ENCODE results near the gene MAN2A1. TPM values are rescaled to one million over a fixed set of nuclear protein-coding genes. Genes with fewer than 3 reads are reported as not detected.
A peak's percentile ranks its signal among the peaks of the same experiment; 100 is the strongest.

Gene MAN2A1
- total RNA-seq, 1 donor from 2014 or later = 38.8 TPM

DNA sequence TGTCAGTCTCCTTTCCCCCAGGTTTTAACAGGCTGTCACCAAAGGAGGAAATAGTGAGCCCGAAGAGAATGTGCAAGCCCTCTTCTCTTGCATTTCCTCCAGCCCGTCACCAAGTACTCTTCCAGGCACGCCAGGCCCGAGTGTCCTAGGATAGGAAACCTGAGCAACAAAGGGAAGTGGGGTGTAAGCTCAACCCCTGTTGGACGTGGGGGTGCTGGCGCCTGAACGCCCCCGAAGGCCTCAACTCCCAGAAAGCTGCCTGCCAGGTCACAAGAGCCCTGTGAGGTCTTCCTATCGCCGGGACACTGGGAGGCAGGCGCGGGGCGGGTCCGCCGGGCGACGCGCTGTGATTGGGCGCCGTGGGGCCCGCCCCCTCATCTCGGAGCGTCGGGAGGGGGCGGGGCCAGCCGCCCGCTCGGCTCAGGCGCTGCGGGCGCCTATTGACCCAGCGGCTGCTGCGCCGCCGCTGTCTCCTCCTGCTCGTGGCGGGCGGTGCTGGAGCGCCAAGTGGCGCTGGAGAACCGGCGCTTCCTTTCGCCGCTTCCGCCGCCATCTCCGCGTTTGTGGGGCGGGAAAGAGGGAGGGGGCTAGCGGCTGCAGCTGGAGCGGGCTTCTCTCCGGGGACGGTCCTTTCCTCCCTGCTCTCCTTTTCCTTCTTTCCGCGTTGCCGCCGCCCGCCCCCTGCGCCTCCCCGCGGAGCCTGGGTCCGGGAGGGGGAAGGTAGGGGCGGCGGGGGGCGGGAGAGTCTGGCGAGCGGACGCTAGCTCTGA lies 572 bp upstream of the MAN2A1 start:
- H3K36me3 Mint-ChIP-seq (ENCODE audit: low read depth) = no peaks in the 10 kb centered on the region
- peak overlapping the region; percentile 98 for H3K4me3 Mint-ChIP-seq
- peaks cover 46% of the 10 kb centered on the region for H3K4me1 Mint-ChIP-seq (ENCODE audit: low read depth)
- intact Hi-C loops (cut with micrococcal nuclease) = loop anchor here (1.0 to 5.0 kb wide), 15 partner anchors 98 to 1543 kb away; partner anchors contain the start of genes SLC25A46 and WDR36
- peaks cover 12% of the 10 kb centered on the region for H3K9me3 Mint-ChIP-seq
- no peaks in the 10 kb centered on the region for H3K27me3 Mint-ChIP-seq (ENCODE audit: insufficient read depth)
- peak overlapping the region; percentile 94 for H3K27ac Mint-ChIP-seq
- DNase-seq (ENCODE audit: low spot score) = peak; percentile 77

- Mint-ChIP-seq H3K36me3 (ENCODE audit: low read depth) (peaks cover 2% of the 10 kb centered on the region), H3K4me1 (ENCODE audit: low read depth) (peaks cover 59% of the 10 kb centered on the region), H3K27ac (peak overlapping the region; percentile 94), H3K9me3 (peaks cover 12% of the 10 kb centered on the region), H3K4me3 (peak overlapping the region; percentile 98), H3K27me3 (ENCODE audit: insufficient read depth) (no peaks in the 10 kb centered on the region)
- peak; percentile 37 for DNase-seq (ENCODE audit: low spot score)
- intact Hi-C loops (cut with micrococcal nuclease) = no loop called here
These were observed 681 bp downstream of the MAN2A1 start for GRCh38 chr5:109690242-109690974.

DNA sequence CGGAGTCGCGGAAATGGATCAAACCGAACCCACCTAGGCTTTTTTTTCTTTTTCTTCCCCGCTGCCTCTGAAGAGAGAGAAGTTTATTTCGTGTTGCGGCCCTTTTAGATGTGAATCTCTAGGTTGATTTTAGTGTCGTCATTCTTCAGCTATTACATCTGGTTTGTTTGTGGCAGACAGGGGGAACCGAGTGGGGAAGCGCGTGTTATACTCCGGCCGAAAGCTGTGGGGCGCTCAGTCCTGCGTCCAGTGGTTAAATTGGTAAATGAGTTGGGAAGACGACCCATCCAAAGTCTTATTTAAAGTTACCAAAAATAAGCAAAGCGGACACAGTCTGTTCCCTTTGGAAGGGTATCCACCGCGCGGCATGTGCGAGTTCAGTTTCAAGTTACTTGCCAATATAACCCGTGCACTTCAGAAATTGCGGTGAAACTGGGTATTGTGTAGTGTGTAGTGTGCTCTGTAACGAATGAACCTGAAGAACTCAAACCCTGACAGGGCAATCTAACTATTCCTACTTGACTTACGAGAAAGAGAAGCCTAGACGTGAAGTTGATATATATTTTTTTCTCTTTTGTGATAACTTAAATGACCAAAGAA lies 1.3 kb downstream of the MAN2A1 start:
- Mint-ChIP-seq H3K4me3 (peak overlapping the region; percentile 98), H3K9me3 (peaks cover 12% of the 10 kb centered on the region), H3K4me1 (ENCODE audit: low read depth) (peaks cover 66% of the 10 kb centered on the region), H3K36me3 (ENCODE audit: low read depth) (peaks cover 7% of the 10 kb centered on the region), H3K27ac (peak overlapping the region; percentile 94), H3K27me3 (ENCODE audit: insufficient read depth) (no peaks in the 10 kb centered on the region)
- DNase-seq (ENCODE audit: low spot score) = peak; percentile 34
- intact Hi-C loops (cut with micrococcal nuclease) = loop anchor here (1.0 kb wide), 1 partner anchor 934 kb away; no protein-coding TSS in a partner anchor

DNA sequence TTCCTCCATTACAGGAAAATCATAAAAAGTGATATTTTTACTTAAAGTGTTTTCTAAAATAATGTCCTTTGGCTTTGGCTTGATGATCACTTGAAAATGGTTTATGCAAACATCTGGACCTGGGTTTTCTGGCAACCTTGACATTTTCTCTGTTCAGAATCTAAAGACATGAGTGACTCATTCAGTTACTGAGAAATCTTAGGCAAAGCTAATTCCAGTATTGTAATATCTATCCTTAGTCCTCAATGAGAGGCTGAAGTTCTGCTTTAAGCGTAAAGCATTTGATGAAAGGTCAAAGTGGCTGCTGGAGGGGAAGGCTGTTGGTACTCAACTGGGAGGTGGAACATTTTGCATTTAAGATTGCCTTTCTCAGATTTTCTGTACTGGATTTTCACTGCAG lies 2.3 kb downstream of the MAN2A1 start:
- H3K9me3 Mint-ChIP-seq = peaks cover 12% of the 10 kb centered on the region
- H3K27me3 Mint-ChIP-seq (ENCODE audit: insufficient read depth) = no peaks in the 10 kb centered on the region
- H3K4me3 Mint-ChIP-seq = peak overlapping the region; percentile 98
- H3K4me1 Mint-ChIP-seq (ENCODE audit: low read depth) = peaks cover 75% of the 10 kb centered on the region
- intact Hi-C loops (cut with micrococcal nuclease) = loop anchor here (1.0 to 2.0 kb wide), 2 partner anchors 723 to 933 kb away; no protein-coding TSS in a partner anchor
- H3K36me3 Mint-ChIP-seq (ENCODE audit: low read depth) = peaks cover 9% of the 10 kb centered on the region
- no peak for DNase-seq (ENCODE audit: low spot score)
- peak overlapping the region; percentile 64 for H3K27ac Mint-ChIP-seq

DNA sequence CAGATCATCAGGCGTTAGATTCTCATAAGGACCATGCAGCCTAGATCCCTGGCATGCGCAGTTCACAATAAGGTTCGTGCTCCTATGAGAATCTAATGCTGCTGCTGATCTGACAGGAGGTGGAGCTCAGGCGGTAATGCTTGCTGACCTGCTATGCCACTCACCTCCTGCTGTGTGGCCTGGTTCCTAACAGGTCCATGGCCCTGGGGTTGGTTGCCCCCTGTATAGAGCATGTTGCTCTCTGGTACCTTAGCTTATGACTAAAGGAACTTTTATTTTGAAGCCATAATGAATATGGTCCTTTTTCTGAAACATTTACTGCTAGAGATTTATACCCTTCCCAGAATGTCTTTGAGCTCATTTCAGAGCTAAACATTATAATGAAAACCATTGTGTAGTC lies 3.1 kb downstream of the MAN2A1 start:
- Mint-ChIP-seq H3K9me3 (peaks cover 12% of the 10 kb centered on the region), H3K27ac (no peak overlapping the region), H3K4me1 (ENCODE audit: low read depth) (peaks cover 80% of the 10 kb centered on the region), H3K36me3 (ENCODE audit: low read depth) (peaks cover 10% of the 10 kb centered on the region), H3K4me3 (peak overlapping the region; percentile 98), H3K27me3 (ENCODE audit: insufficient read depth) (no peaks in the 10 kb centered on the region)
- intact Hi-C loops (cut with micrococcal nuclease) = loop anchor here (2.0 kb wide), 1 partner anchor 722 kb away; no protein-coding TSS in a partner anchor
- DNase-seq (ENCODE audit: low spot score) = no peak

DNA sequence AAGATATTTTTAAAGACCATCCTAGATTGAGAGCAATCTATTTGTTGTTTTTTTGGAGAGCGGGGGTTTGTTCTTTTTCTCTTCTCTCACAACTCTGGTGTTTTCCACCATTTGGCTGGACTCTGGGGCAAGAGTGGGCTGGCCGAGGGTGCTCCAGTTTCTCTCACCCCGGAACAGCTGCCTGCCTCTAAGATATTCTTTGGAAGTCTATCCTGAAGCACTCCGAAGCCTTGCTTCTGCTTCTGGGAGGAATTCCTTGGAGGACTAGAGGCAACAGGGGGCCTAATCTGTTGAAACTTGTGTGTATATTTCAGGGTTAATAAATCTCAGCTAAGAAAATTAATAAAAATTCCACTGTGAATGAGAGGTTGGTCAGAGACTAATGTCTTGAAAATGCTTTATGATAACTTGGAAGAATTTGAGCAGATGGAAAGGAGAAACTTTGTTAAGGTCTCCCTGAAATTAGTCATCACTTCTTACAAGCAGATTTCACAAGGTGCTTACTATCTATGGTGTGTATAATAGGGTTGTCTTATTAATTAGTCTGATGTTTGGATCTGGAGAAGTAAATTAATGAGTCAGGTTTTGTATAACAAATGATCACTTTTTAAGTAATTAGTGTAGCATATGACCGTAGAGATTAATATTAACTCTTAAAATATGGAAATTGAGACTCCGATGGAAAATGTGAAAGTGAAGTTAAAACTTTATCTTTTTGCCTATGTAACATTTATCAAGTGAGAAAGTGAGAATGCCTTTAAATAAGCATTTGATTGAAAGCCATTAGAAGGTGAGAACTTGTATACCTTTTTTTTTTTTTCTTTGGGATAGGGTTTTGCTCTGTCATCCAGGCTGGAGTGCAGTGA lies 4.0 kb downstream of the MAN2A1 start:
- H3K4me1 Mint-ChIP-seq (ENCODE audit: low read depth) = peaks cover 76% of the 10 kb centered on the region
- H3K27me3 Mint-ChIP-seq (ENCODE audit: insufficient read depth) = no peaks in the 10 kb centered on the region
- intact Hi-C loops (cut with micrococcal nuclease) = loop anchor here (2.0 kb wide), 1 partner anchor 721 kb away; no protein-coding TSS in a partner anchor
- peaks cover 13% of the 10 kb centered on the region for H3K36me3 Mint-ChIP-seq (ENCODE audit: low read depth)
- H3K4me3 Mint-ChIP-seq = peak overlapping the region; percentile 98
- DNase-seq (ENCODE audit: low spot score) = no peak
- peaks cover 3% of the 10 kb centered on the region for H3K9me3 Mint-ChIP-seq
- H3K27ac Mint-ChIP-seq = no peak overlapping the region

DNA sequence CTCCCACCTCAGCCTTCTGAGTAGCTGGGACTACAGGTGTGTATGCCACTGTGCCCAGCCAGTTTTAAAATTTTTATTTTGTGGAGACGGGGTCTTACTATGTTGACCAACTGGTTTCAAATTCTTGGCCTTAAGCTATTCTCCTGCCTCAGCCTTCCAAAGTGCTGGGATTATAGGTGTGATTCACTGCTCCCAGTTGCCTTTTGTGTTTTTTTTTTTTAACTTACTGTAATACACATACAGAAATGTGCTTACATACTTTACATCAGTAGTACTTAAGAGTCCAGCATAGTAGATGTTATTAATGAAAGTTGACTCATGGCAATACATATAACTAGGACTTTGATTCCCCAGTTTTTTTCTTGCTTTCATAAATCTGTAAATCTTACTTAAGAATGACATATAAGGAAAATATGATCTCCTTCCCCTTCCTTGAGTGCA lies 4.7 kb downstream of the MAN2A1 start:
- H3K27ac Mint-ChIP-seq = peak overlapping the region; percentile 3
- DNase-seq (ENCODE audit: low spot score) = no peak
- no peaks in the 10 kb centered on the region for H3K9me3 Mint-ChIP-seq
- H3K27me3 Mint-ChIP-seq (ENCODE audit: insufficient read depth) = no peaks in the 10 kb centered on the region
- intact Hi-C loops (cut with micrococcal nuclease) = no loop called here
- H3K4me3 Mint-ChIP-seq = no peak overlapping the region
- H3K36me3 Mint-ChIP-seq (ENCODE audit: low read depth) = peaks cover 17% of the 10 kb centered on the region
- peaks cover 79% of the 10 kb centered on the region for H3K4me1 Mint-ChIP-seq (ENCODE audit: low read depth)

DNA sequence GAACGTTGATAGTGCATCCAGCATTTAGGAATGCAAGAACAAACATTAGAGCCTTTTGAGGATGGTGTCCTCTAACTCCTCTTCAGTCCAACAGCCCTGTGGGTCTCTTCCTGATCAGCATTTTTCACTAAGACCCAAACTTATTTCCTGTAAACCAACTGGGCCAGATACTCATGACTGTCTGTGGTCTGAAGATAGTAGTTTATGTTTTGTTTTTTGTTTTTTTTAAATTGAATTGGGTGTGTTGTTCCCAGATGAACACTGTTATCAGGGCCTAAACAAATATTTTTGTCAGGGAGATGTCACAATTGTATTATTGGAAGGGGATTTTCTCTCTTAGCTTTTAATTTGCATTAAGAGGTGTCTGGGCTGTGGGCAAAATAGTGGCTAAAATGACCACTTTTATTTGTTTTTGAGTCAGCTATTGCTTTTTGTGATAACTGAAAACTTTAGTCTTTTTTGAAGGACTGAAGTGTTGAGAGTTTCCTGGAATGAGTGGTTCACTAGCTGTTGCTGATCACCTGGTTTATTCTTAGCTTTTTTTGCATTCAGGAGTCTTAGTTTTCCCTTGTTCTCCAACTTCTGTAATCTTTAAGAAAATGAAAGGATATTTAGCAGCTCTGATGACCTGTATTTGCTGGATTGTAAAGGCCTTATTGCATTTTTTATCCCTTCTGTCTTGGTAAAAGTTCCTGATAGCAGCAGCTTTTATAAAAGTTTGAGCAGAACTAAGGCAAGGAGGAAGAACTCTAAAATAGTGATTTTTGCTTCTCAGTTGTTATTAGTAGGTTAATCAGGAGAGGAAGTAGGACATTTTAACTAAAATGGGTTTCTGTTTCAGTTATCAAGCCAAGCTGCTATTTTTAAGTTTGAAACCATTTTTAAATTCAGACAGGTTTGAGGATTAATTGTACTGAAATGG lies 5.5 kb downstream of the MAN2A1 start:
- DNase-seq (ENCODE audit: low spot score) = no peak
- intact Hi-C loops (cut with micrococcal nuclease) = no loop called here
- H3K9me3 Mint-ChIP-seq = no peaks in the 10 kb centered on the region
- H3K4me3 Mint-ChIP-seq = peak overlapping the region; percentile 76
- H3K4me1 Mint-ChIP-seq (ENCODE audit: low read depth) = peaks cover 82% of the 10 kb centered on the region
- H3K27ac Mint-ChIP-seq = peak overlapping the region; percentile 35
- peaks cover 21% of the 10 kb centered on the region for H3K36me3 Mint-ChIP-seq (ENCODE audit: low read depth)
- H3K27me3 Mint-ChIP-seq (ENCODE audit: insufficient read depth) = no peaks in the 10 kb centered on the region

GRCh38 chr5:109697339-109697738 lies 7.6 kb downstream of the MAN2A1 start:
- no peak overlapping the region for H3K27ac Mint-ChIP-seq
- no peaks in the 10 kb centered on the region for H3K9me3 Mint-ChIP-seq
- no peak overlapping the region for H3K4me3 Mint-ChIP-seq
- H3K36me3 Mint-ChIP-seq (ENCODE audit: low read depth) = peaks cover 32% of the 10 kb centered on the region
- peaks cover 85% of the 10 kb centered on the region for H3K4me1 Mint-ChIP-seq (ENCODE audit: low read depth)
- intact Hi-C loops (cut with micrococcal nuclease) = no loop called here
- no peak for DNase-seq (ENCODE audit: low spot score)
- no peaks in the 10 kb centered on the region for H3K27me3 Mint-ChIP-seq (ENCODE audit: insufficient read depth)

GRCh38 chr5:109700516-109701153 lies 10.9 kb downstream of the MAN2A1 start:
- Mint-ChIP-seq H3K4me1 (ENCODE audit: low read depth) (peaks cover 64% of the 10 kb centered on the region), H3K9me3 (no peaks in the 10 kb centered on the region), H3K27ac (no peak overlapping the region), H3K27me3 (ENCODE audit: insufficient read depth) (no peaks in the 10 kb centered on the region), H3K36me3 (ENCODE audit: low read depth) (peaks cover 30% of the 10 kb centered on the region), H3K4me3 (no peak overlapping the region)
- DNase-seq (ENCODE audit: low spot score) = no peak
- intact Hi-C loops (cut with micrococcal nuclease) = no loop called here

- peaks cover 31% of the 10 kb centered on the region for H3K36me3 Mint-ChIP-seq (ENCODE audit: low read depth)
- no peaks in the 10 kb centered on the region for H3K27me3 Mint-ChIP-seq (ENCODE audit: insufficient read depth)
- H3K9me3 Mint-ChIP-seq = no peaks in the 10 kb centered on the region
- H3K27ac Mint-ChIP-seq = no peak overlapping the region
- no peak for DNase-seq (ENCODE audit: low spot score)
- intact Hi-C loops (cut with micrococcal nuclease) = no loop called here
- peaks cover 57% of the 10 kb centered on the region for H3K4me1 Mint-ChIP-seq (ENCODE audit: low read depth)
- H3K4me3 Mint-ChIP-seq = no peak overlapping the region
These were observed 11.5 kb downstream of the MAN2A1 start for GRCh38 chr5:109701252-109701651.
